Endothelial cell of hepatic sinusoid (primary cell): ENCODE measurements around the gene NOX1.

Experiments used
- in situ Hi-C: cut with HindIII; loops from 2 replicates; pipeline ENCODE4 v1.10.0; 2017; ENCODE audit warnings: low sequenced_read_pairs

Gene NOX1

GRCh38 chrX:100874325-100874724 lies at the start of gene NOX1:
TSS of gene NOX1 (minus strand) at chrX:100874359. CDS start at chrX:100874139, 220 bp downstream.
- in situ Hi-C loops, result no loop called here

- in situ Hi-C loops, result no loop called here
Measured at GRCh38 chrX:100915562-100915961, 41.4 kb upstream of the NOX1 start.

GRCh38 chrX:100913111-100913510 lies 39.0 kb upstream of the NOX1 start:
- in situ Hi-C loops, result no loop called here

GRCh38 chrX:100911731-100912130 lies 37.6 kb upstream of the NOX1 start:
- in situ Hi-C loops, result no loop called here

- in situ Hi-C loops, result no loop called here
Measured at GRCh38 chrX:100905620-100906019, 31.5 kb upstream of the NOX1 start.

GRCh38 chrX:100904433-100904832 lies 30.3 kb upstream of the NOX1 start:
- in situ Hi-C loops, result no loop called here

GRCh38 chrX:100895365-100896075 lies 21.4 kb upstream of the NOX1 start:
- in situ Hi-C loops, result no loop called here

GRCh38 chrX:100883654-100884053 lies 9.5 kb upstream of the NOX1 start:
- in situ Hi-C loops, result no loop called here

- in situ Hi-C loops, result no loop called here
Measured at GRCh38 chrX:100880368-100880767, 6.2 kb upstream of the NOX1 start.

- in situ Hi-C loops, result no loop called here
Measured at GRCh38 chrX:100871594-100872560, 2.3 kb downstream of the NOX1 start.

- in situ Hi-C loops, result no loop called here
Measured at GRCh38 chrX:100870527-100870926, 3.6 kb downstream of the NOX1 start.

- in situ Hi-C loops, result no loop called here
Measured at GRCh38 chrX:100868273-100868672, 5.9 kb downstream of the NOX1 start.

GRCh38 chrX:100864657-100865391 lies 9.3 kb downstream of the NOX1 start:
- in situ Hi-C loops, result no loop called here

- in situ Hi-C loops, result no loop called here
Measured at GRCh38 chrX:100863326-100863864, 10.8 kb downstream of the NOX1 start.

- in situ Hi-C loops, result no loop called here
Measured at GRCh38 chrX:100852810-100853209, 21.3 kb downstream of the NOX1 start.

- in situ Hi-C loops, result no loop called here
Measured at GRCh38 chrX:100850317-100850716, 23.8 kb downstream of the NOX1 start.

- in situ Hi-C loops, result no loop called here
Measured at GRCh38 chrX:100831219-100831946, 42.8 kb downstream of the NOX1 start.

- in situ Hi-C loops, result no loop called here
Measured at GRCh38 chrX:100830547-100830946, 43.6 kb downstream of the NOX1 start.

- in situ Hi-C loops, result no loop called here
Measured at GRCh38 chrX:100830143-100830542, 44.0 kb downstream of the NOX1 start.

- in situ Hi-C loops, result no loop called here
Measured at GRCh38 chrX:100829730-100830129, 44.4 kb downstream of the NOX1 start.
